Measurements from ENCODE around the gene CIITA. TPM values are rescaled to one million over a fixed set of nuclear protein-coding genes. Genes with fewer than 3 reads are reported as not detected.

The CIITA gene
- total and polyA plus RNA-seq, 4 donors, result 11.5 to 59.6 (median 26.6) TPM

DNA sequence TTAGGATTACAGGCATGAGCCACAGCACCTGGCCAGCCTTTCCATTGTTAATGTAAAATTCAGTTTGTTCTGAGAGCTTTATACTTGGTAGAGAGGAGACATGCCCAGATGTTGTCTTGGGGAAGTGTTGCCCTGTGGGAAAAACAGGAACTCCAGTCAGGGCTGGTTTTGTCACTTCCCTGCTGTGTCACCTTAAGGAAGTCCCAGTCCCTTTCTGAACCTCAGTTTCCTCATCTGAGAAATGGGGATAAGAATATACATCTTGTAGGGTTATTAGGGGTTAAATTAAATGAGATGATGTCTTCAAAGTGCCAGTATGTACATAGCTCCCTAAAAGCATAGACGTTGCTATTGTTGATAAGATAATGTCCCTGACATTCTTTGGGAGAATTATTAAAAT, 92.6 kb downstream of the CIITA start:
- TF ChIP-seq, protein P1, sequence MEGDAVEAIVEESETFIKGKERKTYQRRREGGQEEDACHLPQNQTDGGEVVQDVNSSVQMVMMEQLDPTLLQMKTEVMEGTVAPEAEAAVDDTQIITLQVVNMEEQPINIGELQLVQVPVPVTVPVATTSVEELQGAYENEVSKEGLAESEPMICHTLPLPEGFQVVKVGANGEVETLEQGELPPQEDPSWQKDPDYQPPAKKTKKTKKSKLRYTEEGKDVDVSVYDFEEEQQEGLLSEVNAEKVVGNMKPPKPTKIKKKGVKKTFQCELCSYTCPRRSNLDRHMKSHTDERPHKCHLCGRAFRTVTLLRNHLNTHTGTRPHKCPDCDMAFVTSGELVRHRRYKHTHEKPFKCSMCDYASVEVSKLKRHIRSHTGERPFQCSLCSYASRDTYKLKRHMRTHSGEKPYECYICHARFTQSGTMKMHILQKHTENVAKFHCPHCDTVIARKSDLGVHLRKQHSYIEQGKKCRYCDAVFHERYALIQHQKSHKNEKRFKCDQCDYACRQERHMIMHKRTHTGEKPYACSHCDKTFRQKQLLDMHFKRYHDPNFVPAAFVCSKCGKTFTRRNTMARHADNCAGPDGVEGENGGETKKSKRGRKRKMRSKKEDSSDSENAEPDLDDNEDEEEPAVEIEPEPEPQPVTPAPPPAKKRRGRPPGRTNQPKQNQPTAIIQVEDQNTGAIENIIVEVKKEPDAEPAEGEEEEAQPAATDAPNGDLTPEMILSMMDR (IDR thresholded peaks at IDR 0.05; ENCODE audit: control extremely low read depth, extremely low read depth), result no peak
- no peaks in the 10 kb centered on the region for H3K27me3 ChIP-seq (ENCODE audit: control insufficient read depth in 3 of 3, insufficient read depth in 3 of 3, low read length in 2 of 3)
- ATAC-seq (ENCODE audit: insufficient read depth, low FRiP score) (no peak), DNase-seq (no peak)
- H3K27ac ChIP-seq (ENCODE audit: low read depth in 1 of 2, low read length in 1 of 2), result no peak overlapping the region
- peaks cover 0 to 17% (median 3%) of the 10 kb centered on the region in 4 donors for H3K36me3 ChIP-seq (ENCODE audit: control insufficient read depth in 4 of 4, insufficient read depth in 4 of 4, low read length in 4 of 4)
- WGBS, 2 donors, result 52 to 72% methylated on average over 1 of the region's 1 CpG
- H3K9ac ChIP-seq (ENCODE audit: insufficient read depth in 1 of 2, low read length in 2 of 2), result no peak overlapping the region
- H3K4me1 ChIP-seq (ENCODE audit: control insufficient read depth in 5 of 5, insufficient read depth in 5 of 5, low read length in 5 of 5), result peaks cover 0 to 35% (median 2%) of the 10 kb centered on the region in 5 donors
- H3K9me3 ChIP-seq (ENCODE audit: control insufficient read depth in 4 of 4, insufficient read depth in 3 of 4, low read length in 3 of 4), result no peaks in the 10 kb centered on the region
- H3K4me3 ChIP-seq, result no peak overlapping the region

DNA sequence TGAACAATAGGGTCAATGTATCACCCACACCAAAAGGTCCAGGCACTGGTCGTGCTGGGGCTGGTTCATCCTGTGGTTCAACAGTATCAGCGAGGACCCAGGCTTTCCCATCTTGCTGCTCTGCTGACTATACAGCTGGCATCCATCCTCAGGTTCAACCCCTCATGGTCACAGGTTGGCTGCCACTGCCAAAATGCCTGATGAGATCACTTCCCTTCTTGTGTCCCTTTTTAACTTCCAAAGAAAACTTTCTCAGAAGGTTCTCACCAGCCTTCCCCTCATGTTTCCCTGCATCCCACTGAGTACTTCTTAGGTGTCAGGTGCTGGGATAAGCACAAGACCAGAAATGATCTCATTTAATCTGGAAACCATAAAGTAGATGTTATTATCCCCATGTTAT, 93.1 kb downstream of the CIITA start:
- Histone ChIP-seq H3K9me3 (ENCODE audit: control insufficient read depth in 4 of 4, insufficient read depth in 3 of 4, low read length in 3 of 4) (no peaks in the 10 kb centered on the region), H3K9ac (ENCODE audit: insufficient read depth in 1 of 2, low read length in 2 of 2) (no peak overlapping the region), H3K4me1 (ENCODE audit: control insufficient read depth in 5 of 5, insufficient read depth in 5 of 5, low read length in 5 of 5) (peaks cover 0 to 35% (median 2%) of the 10 kb centered on the region in 5 donors), H3K27me3 (ENCODE audit: control insufficient read depth in 3 of 3, insufficient read depth in 3 of 3, low read length in 2 of 3) (no peaks in the 10 kb centered on the region), H3K4me3 (no peak overlapping the region), H3K27ac (ENCODE audit: low read depth in 1 of 2, low read length in 1 of 2) (no peak overlapping the region), H3K36me3 (ENCODE audit: control insufficient read depth in 4 of 4, insufficient read depth in 4 of 4, low read length in 4 of 4) (peaks cover 0 to 17% (median 3%) of the 10 kb centered on the region in 4 donors)
- DNase-seq, result no peak
- WGBS, 2 donors, result 92 to 95% methylated on average over 2 of the region's 2 CpGs
- no peak for ATAC-seq (ENCODE audit: insufficient read depth, low FRiP score)
- TF ChIP-seq, protein P1 (IDR thresholded peaks at IDR 0.05; ENCODE audit: control extremely low read depth, extremely low read depth), result no peak

DNA sequence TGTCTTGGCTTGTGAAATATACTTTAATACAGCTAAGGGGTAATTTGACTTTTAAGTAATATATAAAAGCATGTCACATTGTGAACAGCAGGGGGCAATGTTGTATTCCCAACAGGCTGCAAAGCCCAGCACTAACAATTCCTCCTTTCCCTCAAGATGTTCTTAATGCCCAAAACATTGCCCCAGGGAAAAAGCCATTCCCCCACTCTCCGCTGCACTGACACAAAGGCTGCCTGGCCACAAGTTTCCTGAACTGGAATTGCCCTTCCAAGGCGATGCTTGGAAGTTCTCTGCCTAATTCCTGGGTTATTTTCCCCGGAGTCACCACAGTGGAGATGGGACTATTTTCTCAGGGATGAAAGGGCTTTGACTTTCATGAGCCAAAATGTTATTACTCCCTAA, 94.6 kb downstream of the CIITA start:
- no peaks in the 10 kb centered on the region for H3K9me3 ChIP-seq (ENCODE audit: control insufficient read depth in 4 of 4, insufficient read depth in 3 of 4, low read length in 3 of 4)
- WGBS, 2 donors, result 59 to 67% methylated on average over 3 of the region's 3 CpGs
- TF ChIP-seq, protein P1 (IDR thresholded peaks at IDR 0.05; ENCODE audit: control extremely low read depth, extremely low read depth), result peak; percentile 60
- ATAC-seq (ENCODE audit: insufficient read depth, low FRiP score) (peak; percentile 74), DNase-seq (peak; percentile 75 to 96 (median 91))
- H3K27ac ChIP-seq (ENCODE audit: low read depth in 1 of 2, low read length in 1 of 2), result no peak overlapping the region
- H3K27me3 ChIP-seq (ENCODE audit: control insufficient read depth in 3 of 3, insufficient read depth in 3 of 3, low read length in 2 of 3), result no peaks in the 10 kb centered on the region
- H3K4me3 ChIP-seq, result no peak overlapping the region
- peaks cover 0 to 40% (median 2%) of the 10 kb centered on the region in 5 donors for H3K4me1 ChIP-seq (ENCODE audit: control insufficient read depth in 5 of 5, insufficient read depth in 5 of 5, low read length in 5 of 5)
- H3K36me3 ChIP-seq (ENCODE audit: control insufficient read depth in 4 of 4, insufficient read depth in 4 of 4, low read length in 4 of 4), result peaks cover 0 to 19% (median 6%) of the 10 kb centered on the region in 4 donors
- H3K9ac ChIP-seq (ENCODE audit: insufficient read depth in 1 of 2, low read length in 2 of 2), result no peak overlapping the region

Data from lung (tissue), 12 donors.